Measurements from ENCODE around the gene EYA2.

Gene EYA2

GRCh38 chr20:47141941-47142773, 247.5 kb downstream of the EYA2 start:
- no peak for DNase-seq (ENCODE audit: low read depth in 2 of 2)

GRCh38 chr20:47142774-47143170, 248.1 kb downstream of the EYA2 start:
- DNase-seq (ENCODE audit: low read depth in 2 of 2), result no peak

GRCh38 chr20:47143657-47144056, 249.0 kb downstream of the EYA2 start:
- DNase-seq (ENCODE audit: low read depth in 2 of 2), result no peak

GRCh38 chr20:47144463-47144862, 249.8 kb downstream of the EYA2 start:
- no peak for DNase-seq (ENCODE audit: low read depth in 2 of 2)

GRCh38 chr20:47146686-47147085, 252.0 kb downstream of the EYA2 start:
- DNase-seq (ENCODE audit: low read depth in 2 of 2), result no peak

GRCh38 chr20:47148059-47148458, 253.4 kb downstream of the EYA2 start:
- DNase-seq (ENCODE audit: low read depth in 2 of 2), result no peak

- no peak for DNase-seq (ENCODE audit: low read depth in 2 of 2)
These were observed 255.3 kb downstream of the EYA2 start for GRCh38 chr20:47149939-47150338.

GRCh38 chr20:47150403-47151152, 255.9 kb downstream of the EYA2 start:
- DNase-seq (ENCODE audit: low read depth in 2 of 2), result no peak

GRCh38 chr20:47152068-47152467, 257.4 kb downstream of the EYA2 start:
- no peak for DNase-seq (ENCODE audit: low read depth in 2 of 2)

GRCh38 chr20:47154089-47154488, 259.4 kb downstream of the EYA2 start:
- DNase-seq (ENCODE audit: low read depth in 2 of 2), result no peak

- no peak for DNase-seq (ENCODE audit: low read depth in 2 of 2)
These were observed 261.9 kb downstream of the EYA2 start for GRCh38 chr20:47156301-47157137.

- DNase-seq (ENCODE audit: low read depth in 2 of 2), result no peak
These were observed 264.5 kb downstream of the EYA2 start for GRCh38 chr20:47159166-47159565.

GRCh38 chr20:47160240-47160639, 265.6 kb downstream of the EYA2 start:
- DNase-seq (ENCODE audit: low read depth in 2 of 2), result no peak

GRCh38 chr20:47160992-47161391, 266.3 kb downstream of the EYA2 start:
- no peak for DNase-seq (ENCODE audit: low read depth in 2 of 2)

- DNase-seq (ENCODE audit: low read depth in 2 of 2), result no peak
These were observed 266.8 kb downstream of the EYA2 start for GRCh38 chr20:47161411-47161810.

GRCh38 chr20:47164140-47164539, 269.5 kb downstream of the EYA2 start:
- DNase-seq (ENCODE audit: low read depth in 2 of 2), result no peak

- DNase-seq (ENCODE audit: low read depth in 2 of 2), result no peak
These were observed 270.8 kb downstream of the EYA2 start for GRCh38 chr20:47165376-47165865.

GRCh38 chr20:47167846-47168245, 273.2 kb downstream of the EYA2 start:
- DNase-seq (ENCODE audit: low read depth in 2 of 2), result no peak

- no peak for DNase-seq (ENCODE audit: low read depth in 2 of 2)
These were observed 277.9 kb downstream of the EYA2 start for GRCh38 chr20:47172579-47172978.

GRCh38 chr20:47173596-47174216, 279.1 kb downstream of the EYA2 start:
- DNase-seq (ENCODE audit: low read depth in 2 of 2), result no peak

GRCh38 chr20:47174456-47175243, 280.0 kb downstream of the EYA2 start:
- no peak for DNase-seq (ENCODE audit: low read depth in 2 of 2)

All from activated CD8-positive, alpha-beta memory T cell treated with anti-CD3 and anti-CD28 coated beads for 4 hours (primary cell).